ENCODE data around the gene PACSIN2. TPM values are rescaled to one million over a fixed set of nuclear protein-coding genes. Genes with fewer than 3 reads are reported as not detected.

Gene PACSIN2
- total and polyA plus RNA-seq, 2 of the 13 experiments (the other 11 are each of a cell fraction or from before 2014, with no cell fraction given): 54.1 to 68.8 TPM

- TF ChIP-seq ZNF513 (CRISPR knock-in tag; conservative IDR thresholded peaks at IDR 0.05) (no peak), POLR2AphosphoS5 (IDR thresholded peaks at IDR 0.05; ENCODE audit: low read depth, low read length) (peak; percentile 62), ZKSCAN1 (IDR thresholded peaks at IDR 0.05; ENCODE audit: low read length) (no peak), JDP2 (CRISPR knock-in tag; IDR thresholded peaks at IDR 0.05; ENCODE audit: borderline replicate concordance) (no peak), ELK4 (CRISPR knock-in tag; IDR thresholded peaks at IDR 0.05; ENCODE audit: borderline replicate concordance) (no peak), ZNF563 (CRISPR knock-in tag; IDR thresholded peaks at IDR 0.05) (no peak), ZMYM3 (CRISPR knock-in tag; IDR thresholded peaks at IDR 0.05) (peak; percentile 73), ZFYVE20 (CRISPR knock-in tag; IDR thresholded peaks at IDR 0.05; ENCODE audit: borderline replicate concordance, low read depth) (no peak), KDM1A (CRISPR knock-in tag; IDR thresholded peaks at IDR 0.05) (no peak), MED13 (CRISPR knock-in tag; IDR thresholded peaks at IDR 0.05) (peak; percentile 60; the same call in 1 of the 2 replicates), KLF11 (CRISPR knock-in tag; IDR thresholded peaks at IDR 0.05) (0 out of 2 replicates have a peak, but pooled peaks have one; percentile 23), EEA1 (CRISPR knock-in tag; IDR thresholded peaks at IDR 0.05; ENCODE audit: borderline replicate concordance) (no peak), DPF2 (CRISPR knock-in tag; IDR thresholded peaks at IDR 0.05; ENCODE audit: borderline replicate concordance, low read depth) (peak; percentile 66), ZBTB44 (CRISPR knock-in tag; IDR thresholded peaks at IDR 0.05) (no peak)
- TF ChIP-seq, protein P1, sequence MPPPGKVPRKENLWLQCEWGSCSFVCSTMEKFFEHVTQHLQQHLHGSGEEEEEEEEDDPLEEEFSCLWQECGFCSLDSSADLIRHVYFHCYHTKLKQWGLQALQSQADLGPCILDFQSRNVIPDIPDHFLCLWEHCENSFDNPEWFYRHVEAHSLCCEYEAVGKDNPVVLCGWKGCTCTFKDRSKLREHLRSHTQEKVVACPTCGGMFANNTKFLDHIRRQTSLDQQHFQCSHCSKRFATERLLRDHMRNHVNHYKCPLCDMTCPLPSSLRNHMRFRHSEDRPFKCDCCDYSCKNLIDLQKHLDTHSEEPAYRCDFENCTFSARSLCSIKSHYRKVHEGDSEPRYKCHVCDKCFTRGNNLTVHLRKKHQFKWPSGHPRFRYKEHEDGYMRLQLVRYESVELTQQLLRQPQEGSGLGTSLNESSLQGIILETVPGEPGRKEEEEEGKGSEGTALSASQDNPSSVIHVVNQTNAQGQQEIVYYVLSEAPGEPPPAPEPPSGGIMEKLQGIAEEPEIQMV (CRISPR knock-in tag; IDR thresholded peaks at IDR 0.05; ENCODE audit: low read depth): 0 out of 2 replicates have a peak, but pooled peaks have one; percentile 50
- TF ChIP-seq, protein P2, sequence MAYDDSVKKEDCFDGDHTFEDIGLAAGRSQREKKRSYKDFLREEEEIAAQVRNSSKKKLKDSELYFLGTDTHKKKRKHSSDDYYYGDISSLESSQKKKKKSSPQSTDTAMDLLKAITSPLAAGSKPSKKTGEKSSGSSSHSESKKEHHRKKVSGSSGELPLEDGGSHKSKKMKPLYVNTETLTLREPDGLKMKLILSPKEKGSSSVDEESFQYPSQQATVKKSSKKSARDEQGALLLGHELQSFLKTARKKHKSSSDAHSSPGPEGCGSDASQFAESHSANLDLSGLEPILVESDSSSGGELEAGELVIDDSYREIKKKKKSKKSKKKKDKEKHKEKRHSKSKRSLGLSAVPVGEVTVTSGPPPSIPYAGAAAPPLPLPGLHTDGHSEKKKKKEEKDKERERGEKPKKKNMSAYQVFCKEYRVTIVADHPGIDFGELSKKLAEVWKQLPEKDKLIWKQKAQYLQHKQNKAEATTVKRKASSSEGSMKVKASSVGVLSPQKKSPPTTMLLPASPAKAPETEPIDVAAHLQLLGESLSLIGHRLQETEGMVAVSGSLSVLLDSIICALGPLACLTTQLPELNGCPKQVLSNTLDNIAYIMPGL (CRISPR knock-in tag; IDR thresholded peaks at IDR 0.05; ENCODE audit: borderline replicate concordance in 1 of 2, low read depth in 1 of 2): peak in 1 of 2 experiments; percentile 33; a peak in 1 of 4 replicates
- TF ChIP-seq, protein P3, sequence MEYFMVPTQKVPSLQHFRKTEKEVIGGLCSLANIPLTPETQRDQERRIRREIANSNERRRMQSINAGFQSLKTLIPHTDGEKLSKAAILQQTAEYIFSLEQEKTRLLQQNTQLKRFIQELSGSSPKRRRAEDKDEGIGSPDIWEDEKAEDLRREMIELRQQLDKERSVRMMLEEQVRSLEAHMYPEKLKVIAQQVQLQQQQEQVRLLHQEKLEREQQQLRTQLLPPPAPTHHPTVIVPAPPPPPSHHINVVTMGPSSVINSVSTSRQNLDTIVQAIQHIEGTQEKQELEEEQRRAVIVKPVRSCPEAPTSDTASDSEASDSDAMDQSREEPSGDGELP (IDR thresholded peaks at IDR 0.05; ENCODE audit: borderline replicate concordance, low read depth): peak; percentile 8; the same call in 1 of the 2 replicates
- TF ChIP-seq, protein P4, sequence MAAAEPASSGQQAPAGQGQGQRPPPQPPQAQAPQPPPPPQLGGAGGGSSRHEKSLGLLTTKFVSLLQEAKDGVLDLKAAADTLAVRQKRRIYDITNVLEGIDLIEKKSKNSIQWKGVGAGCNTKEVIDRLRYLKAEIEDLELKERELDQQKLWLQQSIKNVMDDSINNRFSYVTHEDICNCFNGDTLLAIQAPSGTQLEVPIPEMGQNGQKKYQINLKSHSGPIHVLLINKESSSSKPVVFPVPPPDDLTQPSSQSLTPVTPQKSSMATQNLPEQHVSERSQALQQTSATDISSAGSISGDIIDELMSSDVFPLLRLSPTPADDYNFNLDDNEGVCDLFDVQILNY (CRISPR knock-in tag; conservative IDR thresholded peaks at IDR 0.05): no peak
Observed at GRCh38 chr22:42994917-42995562, 19.9 kb downstream of the PACSIN2 start (continued).
